Fibroblast of mammary gland (primary cell): ENCODE measurements around the gene BNC2.
"Not testable (repeated sequence)": the region's sequence is repeated elsewhere in the genome, so short reads cannot be mapped to it uniquely, and the experiment has no call there.

Source experiments
- DNase-seq: peaks from one replicate; pipeline ENCODE4 v3.0.0-alpha.2; 2010; ENCODE audit warnings: low read depth
- H3K4me3 ChIP-seq: 2 replicates; pipeline ENCODE4 v1.5.1; 2011; ENCODE audit warnings: low read depth, mild to moderate bottlenecking, low read length, moderate library complexity; ENCODE audit not compliant: control insufficient read depth
- TF ChIP-seq, protein P1 (sequence below): conservative IDR thresholded peaks from 2 replicates; pipeline ENCODE4 v1.5.1; 2011; ENCODE audit warnings: low read depth, low read length, inconsistent platforms; ENCODE audit not compliant: control insufficient read depth, insufficient read depth

BNC2 gene

DNA sequence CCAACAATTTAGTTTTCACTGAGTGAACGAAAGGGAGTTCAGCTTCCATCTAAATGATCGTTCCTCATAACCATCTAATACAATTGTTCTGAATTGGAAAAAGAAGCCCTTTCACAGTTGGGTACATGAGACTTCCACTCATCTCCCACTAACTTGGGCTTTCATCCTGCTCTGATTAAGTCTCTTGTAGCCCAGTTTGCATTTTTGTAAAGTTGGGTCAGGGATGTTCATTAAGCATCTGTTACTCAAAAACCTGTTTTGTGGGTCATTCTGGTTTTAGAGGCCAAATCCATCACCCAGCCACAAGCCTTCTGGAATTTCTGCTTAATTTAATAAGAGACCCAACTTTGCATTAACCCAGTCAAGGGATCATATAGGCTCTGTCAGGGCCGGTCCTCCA, 385.3 kb downstream of the BNC2 start:
- no peak for DNase-seq
- TF ChIP-seq, protein P1, sequence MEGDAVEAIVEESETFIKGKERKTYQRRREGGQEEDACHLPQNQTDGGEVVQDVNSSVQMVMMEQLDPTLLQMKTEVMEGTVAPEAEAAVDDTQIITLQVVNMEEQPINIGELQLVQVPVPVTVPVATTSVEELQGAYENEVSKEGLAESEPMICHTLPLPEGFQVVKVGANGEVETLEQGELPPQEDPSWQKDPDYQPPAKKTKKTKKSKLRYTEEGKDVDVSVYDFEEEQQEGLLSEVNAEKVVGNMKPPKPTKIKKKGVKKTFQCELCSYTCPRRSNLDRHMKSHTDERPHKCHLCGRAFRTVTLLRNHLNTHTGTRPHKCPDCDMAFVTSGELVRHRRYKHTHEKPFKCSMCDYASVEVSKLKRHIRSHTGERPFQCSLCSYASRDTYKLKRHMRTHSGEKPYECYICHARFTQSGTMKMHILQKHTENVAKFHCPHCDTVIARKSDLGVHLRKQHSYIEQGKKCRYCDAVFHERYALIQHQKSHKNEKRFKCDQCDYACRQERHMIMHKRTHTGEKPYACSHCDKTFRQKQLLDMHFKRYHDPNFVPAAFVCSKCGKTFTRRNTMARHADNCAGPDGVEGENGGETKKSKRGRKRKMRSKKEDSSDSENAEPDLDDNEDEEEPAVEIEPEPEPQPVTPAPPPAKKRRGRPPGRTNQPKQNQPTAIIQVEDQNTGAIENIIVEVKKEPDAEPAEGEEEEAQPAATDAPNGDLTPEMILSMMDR, result no peak

DNA sequence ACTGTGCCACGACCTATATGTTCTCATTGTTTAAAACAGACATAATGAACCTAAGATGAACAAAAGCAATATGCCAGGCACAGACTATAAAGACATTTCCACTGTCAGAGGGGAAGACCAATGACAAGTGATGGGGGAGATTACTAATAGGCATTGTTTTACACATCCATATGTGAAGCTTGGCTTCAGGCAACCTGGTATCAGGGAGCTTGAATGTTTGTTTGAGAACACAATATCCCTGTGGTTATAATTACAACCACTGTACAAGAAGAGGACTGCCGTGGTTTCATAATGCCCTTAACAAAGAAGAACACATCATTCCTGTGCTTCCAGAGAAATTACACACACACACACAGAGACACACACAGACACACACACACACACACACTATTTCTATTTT, 385.7 kb downstream of the BNC2 start:
- TF ChIP-seq, protein P1, result no peak
- no peak overlapping the region for H3K4me3 ChIP-seq
- peak; percentile 48 for DNase-seq

More for the DNA sequence above, 385.3 kb downstream of the BNC2 start:
- H3K4me3 ChIP-seq, result no peak overlapping the region

DNA sequence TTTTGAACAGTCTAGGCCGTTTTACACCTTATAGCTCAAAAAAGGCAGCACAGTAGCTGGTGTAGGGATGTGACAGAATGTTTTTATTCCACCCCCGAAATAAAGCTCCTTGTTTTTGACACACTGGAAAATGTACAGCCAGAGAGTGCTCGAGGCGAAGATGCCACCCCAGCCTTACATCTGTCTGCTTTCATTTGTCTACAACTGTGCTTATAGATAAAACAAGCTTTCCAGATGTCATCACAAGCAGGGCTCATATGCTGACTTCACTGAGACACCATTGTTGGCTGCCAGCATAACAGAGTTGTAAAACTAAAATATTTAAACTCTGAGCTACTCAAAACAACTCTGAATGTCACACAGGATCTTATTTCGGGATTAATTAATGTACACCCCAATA, 386.3 kb downstream of the BNC2 start:
- TF ChIP-seq, protein P1, result no peak
- no peak overlapping the region for H3K4me3 ChIP-seq
- DNase-seq, result no peak

DNA sequence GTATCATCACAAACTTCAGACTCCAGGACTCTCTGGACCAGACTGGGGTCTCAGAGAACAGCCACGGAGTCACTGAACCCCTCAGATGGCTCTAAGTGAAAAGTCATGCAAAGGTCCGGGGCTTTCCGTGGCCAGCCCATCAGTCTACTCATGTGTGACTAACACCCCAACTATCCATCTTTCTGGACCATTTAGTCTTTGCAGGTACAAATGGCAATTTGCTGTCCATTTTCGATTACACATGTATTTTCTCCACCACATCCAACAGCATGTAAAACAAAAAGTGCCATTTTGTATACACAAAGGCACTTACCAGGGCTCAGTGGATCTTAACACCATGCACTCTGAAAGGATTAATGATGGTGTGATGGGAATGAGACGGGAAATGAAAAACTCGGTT, 387.7 kb downstream of the BNC2 start:
- H3K4me3 ChIP-seq, result no peak overlapping the region
- no peak for DNase-seq
- TF ChIP-seq, protein P1, result no peak

DNA sequence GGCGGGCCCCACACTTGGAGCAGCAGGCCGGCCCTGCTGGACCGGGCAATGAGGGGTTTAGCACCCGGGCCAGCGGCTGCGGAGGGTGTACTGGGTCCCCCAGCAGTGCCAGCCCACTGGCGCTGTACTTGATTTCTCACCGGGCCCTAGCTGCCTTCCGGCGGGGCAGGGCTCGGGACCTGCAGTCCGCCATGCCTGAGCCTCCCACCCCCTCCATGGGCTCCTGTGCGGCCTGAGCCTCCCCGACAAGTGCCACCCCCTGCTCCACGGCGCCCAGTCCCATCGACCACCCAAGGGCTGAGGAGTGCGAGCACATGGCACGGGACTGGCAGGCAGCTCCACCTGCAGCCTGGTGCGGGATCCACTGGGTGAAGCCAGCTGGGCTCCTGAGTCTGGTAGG, 389.9 kb downstream of the BNC2 start:
- DNase-seq, H3K4me3 ChIP-seq: not testable (repeated sequence)

DNA sequence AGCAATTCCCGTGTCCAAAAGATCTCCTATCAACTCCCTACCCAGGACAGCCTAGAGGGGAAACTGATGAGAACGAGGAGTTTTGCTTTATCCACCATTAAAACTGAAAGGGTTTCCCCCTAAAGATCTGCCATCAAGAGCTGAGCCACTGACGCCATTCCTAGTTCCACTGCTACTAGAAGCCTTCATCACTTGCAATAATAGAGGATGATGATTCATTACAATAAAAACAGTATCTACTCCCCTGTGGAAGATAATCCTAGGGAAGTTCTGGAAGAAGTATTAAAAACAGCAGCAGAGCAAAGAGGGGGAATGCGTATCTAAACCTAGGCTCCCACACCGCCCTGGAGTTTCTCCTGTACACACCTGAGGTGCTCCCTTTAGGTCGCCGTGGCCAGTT, 394.5 kb downstream of the BNC2 start:
- no peak overlapping the region for H3K4me3 ChIP-seq
- TF ChIP-seq, protein P1, result no peak
- peak; percentile 48 for DNase-seq

DNA sequence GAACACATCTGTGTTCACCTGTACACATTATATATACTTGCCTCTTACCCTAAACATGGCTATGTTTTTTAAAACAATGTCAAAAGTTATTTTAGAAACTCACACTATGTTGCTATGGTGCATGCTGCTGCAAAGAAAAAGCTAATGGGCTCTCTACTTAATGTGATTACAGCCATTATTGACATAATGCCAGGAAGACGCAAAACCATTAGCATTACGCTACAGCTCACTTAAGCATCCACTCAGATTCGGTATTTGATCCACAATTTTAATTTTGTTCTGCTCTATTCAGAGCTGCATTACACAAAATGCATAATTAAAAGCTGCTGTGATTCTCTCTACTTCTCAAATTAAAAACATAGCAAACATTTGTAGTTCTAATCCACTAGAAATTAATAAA, 395.2 kb downstream of the BNC2 start:
- TF ChIP-seq, protein P1, result no peak
- H3K4me3 ChIP-seq, result no peak overlapping the region
- no peak for DNase-seq

DNA sequence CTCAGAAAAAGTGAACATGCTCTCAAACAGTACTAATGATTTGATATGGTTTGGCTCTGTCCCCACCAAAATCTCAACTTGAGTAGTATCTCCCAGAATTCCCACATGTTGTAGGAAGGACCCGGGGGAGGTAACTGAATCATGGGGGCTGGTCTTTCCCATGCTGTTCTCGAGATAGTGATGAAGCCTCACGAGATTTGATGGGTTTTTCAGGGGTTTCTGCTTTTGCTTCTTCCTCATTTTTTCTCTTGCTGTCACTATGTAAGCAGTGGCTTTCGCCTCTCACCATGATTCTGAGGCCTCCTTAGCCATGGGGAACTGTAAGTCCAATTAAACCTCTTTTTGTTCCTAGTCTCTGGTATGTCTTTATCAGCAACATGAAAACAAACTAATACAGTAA, 401.3 kb downstream of the BNC2 start:
- TF ChIP-seq, protein P1, result no peak
- H3K4me3 ChIP-seq, result no peak overlapping the region
- DNase-seq, result peak; percentile 30
